SK-N-MC (cell line): ENCODE results near the gene NDUFAF8.

Experiments used
- FOXP2 ChIP-seq: optimal IDR thresholded peaks from 2 replicates; pipeline ENCODE3; 2011; ENCODE audit warnings: mild to moderate bottlenecking, moderate library complexity; ENCODE audit not compliant: insufficient read depth; ENCODE audit errors: extremely low read length, control extremely low read depth
- POLR2AphosphoS5 ChIP-seq: IDR thresholded peaks from 2 replicates; pipeline ENCODE4 v1.6.1; 2012; ENCODE audit warnings: mild to moderate bottlenecking, low read depth, low read length, borderline replicate concordance

- TF ChIP-seq POLR2AphosphoS5 (no peak), FOXP2 (no peak)
Measured at GRCh38 chr17:81203136-81203535, 36.0 kb upstream of the NDUFAF8 start.
